Loucy (cell line): ENCODE results near the gene CNTN2.

Source experiments
- CTCF ChIP-seq: fragments of 200-600 bp; sonication (generic); conservative IDR thresholded peaks from 2 replicates; pipeline ENCODE4 v1.5.1; 2014; ENCODE audit warnings: mild to moderate bottlenecking, antibody characterized with exemption, low read length
- EZH2phosphoT487 ChIP-seq: fragments of 200-600 bp; IDR thresholded peaks from 2 replicates; pipeline ENCODE4 v1.6.1; 2018; ENCODE audit warnings: antibody characterized with exemption, mild to moderate bottlenecking, moderate library complexity, borderline replicate concordance

DNA sequence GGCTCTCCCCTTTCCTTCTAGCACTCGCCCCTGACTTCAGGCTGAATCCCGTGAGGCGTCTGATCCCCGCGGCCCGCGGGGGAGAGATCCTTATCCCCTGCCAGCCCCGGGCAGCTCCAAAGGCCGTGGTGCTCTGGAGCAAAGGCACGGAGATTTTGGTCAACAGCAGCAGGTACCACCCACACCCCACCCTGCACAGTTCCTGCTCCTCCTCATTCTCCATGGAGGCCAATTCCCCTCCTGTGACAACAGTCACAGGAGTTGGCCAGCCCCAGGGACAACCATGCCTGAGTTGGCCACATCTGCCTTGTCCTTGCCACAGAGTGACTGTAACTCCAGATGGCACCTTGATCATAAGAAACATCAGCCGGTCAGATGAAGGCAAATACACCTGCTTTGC is 21.3 kb downstream of the CNTN2 start:
- TF ChIP-seq CTCF, result no peak
- no peak for TF ChIP-seq EZH2phosphoT487
